KOPT-K1 (cell line): ENCODE measurements around the gene MLNR.

Experiments used
- H3K27ac ChIP-seq: fragments of 200-600 bp; sonication (generic); 2 replicates; pipeline ENCODE4 v1.5.1; 2016; ENCODE audit warnings: antibody characterized with exemption, mild to moderate bottlenecking, low read depth, low read length; ENCODE audit not compliant: poor library complexity, severe bottlenecking
- H3K36me3 ChIP-seq: fragments of 200-600 bp; sonication (generic); 2 replicates; pipeline ENCODE4 v1.5.1; 2017; ENCODE audit warnings: antibody characterized with exemption, mild to moderate bottlenecking, low read length, moderate library complexity; ENCODE audit not compliant: insufficient read depth
- H3K9me3 ChIP-seq: fragments of 200-600 bp; sonication (generic); 2 replicates; pipeline ENCODE4 v1.5.1; 2017; ENCODE audit warnings: antibody characterized with exemption, low read length, mild to moderate bottlenecking; ENCODE audit not compliant: insufficient read depth, poor library complexity, severe bottlenecking

Gene MLNR, protein sequence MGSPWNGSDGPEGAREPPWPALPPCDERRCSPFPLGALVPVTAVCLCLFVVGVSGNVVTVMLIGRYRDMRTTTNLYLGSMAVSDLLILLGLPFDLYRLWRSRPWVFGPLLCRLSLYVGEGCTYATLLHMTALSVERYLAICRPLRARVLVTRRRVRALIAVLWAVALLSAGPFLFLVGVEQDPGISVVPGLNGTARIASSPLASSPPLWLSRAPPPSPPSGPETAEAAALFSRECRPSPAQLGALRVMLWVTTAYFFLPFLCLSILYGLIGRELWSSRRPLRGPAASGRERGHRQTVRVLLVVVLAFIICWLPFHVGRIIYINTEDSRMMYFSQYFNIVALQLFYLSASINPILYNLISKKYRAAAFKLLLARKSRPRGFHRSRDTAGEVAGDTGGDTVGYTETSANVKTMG

DNA sequence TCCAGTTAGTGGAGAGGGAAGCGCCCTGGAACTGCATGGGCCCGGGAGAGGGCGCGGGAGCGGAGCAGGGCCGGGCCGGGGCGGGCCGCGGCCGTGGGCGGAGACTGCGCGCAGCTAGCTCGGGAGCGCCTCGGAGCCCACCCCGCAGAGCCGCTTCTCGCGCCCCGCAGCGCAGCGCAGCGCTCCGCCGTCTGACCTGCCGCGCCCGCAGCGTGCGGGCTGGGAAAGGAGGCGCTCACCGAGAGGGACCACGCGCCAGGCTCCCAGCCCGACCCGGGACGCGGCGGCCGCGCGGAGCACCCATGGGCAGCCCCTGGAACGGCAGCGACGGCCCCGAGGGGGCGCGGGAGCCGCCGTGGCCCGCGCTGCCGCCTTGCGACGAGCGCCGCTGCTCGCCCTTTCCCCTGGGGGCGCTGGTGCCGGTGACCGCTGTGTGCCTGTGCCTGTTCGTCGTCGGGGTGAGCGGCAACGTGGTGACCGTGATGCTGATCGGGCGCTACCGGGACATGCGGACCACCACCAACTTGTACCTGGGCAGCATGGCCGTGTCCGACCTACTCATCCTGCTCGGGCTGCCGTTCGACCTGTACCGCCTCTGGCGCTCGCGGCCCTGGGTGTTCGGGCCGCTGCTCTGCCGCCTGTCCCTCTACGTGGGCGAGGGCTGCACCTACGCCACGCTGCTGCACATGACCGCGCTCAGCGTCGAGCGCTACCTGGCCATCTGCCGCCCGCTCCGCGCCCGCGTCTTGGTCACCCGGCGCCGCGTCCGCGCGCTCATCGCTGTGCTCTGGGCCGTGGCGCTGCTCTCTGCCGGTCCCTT is at the start of gene MLNR:
Gene MLNR, plus strand, starts transcription at position 303 of the 820 bp plus-strand sequence. Its CDS starts 0 bp downstream, at position 303.
- Histone ChIP-seq H3K9me3 (no peaks in the 10 kb centered on the region), H3K36me3 (no peaks in the 10 kb centered on the region), H3K27ac (no peak within 1 kb of the TSS)

DNA sequence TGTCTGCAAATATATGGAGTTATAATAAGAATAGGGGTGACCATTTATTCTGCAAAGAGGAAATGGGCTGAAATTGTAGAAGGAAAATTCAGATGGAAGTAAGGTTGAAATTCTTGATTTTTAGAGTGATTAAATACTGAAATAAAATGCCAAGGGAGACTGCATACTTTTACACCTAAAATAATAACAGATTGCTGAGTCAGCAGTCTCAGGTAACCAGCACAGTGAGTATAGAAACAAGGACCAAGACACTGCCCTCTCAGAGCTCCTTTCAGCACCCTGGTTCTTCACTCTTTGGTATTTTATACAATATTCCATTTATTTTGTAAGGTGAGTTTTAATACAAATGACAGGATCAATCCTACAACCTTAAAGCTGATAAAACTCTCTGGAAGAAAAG is 48.8 kb upstream of the MLNR start:
- H3K27ac ChIP-seq = no peak overlapping the region
- H3K9me3 ChIP-seq = no peaks in the 10 kb centered on the region
- H3K36me3 ChIP-seq = peaks cover 82% of the 10 kb centered on the region

DNA sequence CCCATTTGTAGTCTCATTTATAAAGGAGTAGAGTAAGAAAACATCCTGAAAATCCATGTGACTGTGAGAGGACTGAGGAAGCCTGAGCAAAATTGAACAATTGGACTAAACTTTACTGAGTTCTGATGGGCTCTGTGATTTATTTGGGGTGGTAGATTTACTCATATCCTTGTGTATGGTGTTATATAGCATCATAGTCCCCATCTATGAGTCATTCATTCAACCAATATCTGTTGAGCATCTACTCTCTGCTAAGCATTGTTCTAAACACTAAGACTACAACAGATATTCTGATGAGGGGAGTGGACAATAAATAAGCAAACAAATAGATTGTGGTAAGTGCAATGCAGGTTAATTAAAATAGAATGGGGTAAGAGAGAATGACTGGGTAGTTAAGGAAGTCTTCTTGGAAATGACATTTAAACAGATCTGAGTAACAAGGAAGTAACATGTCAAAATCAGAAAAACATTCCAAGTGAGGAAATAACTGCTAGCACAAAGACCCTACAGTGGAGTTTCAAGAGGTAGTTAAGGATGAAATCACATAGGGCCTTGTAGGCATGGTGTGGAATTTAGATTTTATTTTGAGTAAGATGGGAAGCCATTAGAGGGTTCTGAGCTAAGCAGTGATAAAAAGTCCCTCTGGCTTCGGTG is 36.3 kb upstream of the MLNR start:
- no peaks in the 10 kb centered on the region for H3K9me3 ChIP-seq
- no peak overlapping the region for H3K27ac ChIP-seq
- H3K36me3 ChIP-seq = peaks cover 92% of the 10 kb centered on the region

DNA sequence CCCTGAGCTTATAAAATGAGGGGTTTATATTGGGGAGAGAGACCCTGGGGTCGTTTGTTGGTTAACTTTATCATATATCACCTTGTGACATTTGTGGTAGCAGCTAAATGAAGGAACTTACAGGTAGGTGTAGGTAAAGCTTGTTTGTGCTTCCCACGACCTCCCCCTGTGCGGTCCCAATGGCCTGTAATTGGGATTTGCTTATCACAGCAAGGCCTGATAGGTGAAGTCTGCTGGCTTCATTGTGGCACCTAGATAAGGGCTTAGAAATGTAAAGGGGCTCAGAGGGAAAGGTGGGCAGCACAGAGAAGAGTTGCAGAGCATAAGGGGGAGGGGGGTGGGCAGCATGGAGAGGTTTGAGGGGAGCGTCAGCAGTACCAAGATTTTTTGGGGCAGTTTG is 35.5 kb upstream of the MLNR start:
- Histone ChIP-seq H3K9me3 (no peaks in the 10 kb centered on the region), H3K27ac (no peak overlapping the region), H3K36me3 (peaks cover 92% of the 10 kb centered on the region)

DNA sequence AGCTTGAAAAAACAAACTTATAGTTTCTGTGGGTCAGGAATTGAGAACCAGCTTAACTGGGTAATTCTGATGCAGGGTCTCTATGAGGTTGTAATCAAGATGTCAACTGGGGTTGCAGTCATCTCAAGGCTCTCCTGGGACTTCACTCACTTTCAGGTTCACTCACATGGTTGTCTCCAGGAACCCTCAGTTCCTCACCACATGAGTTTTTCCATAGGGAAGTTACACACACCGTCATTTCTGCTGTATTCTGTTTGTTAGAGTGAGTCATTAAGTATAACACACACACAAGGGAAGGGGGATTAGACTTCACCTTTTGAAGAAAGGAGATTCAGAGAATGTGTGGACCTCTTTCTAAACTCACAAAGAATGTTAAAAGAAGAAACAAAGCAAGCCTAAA is 34.9 kb upstream of the MLNR start:
- Histone ChIP-seq H3K36me3 (peaks cover 91% of the 10 kb centered on the region), H3K27ac (no peak overlapping the region), H3K9me3 (no peaks in the 10 kb centered on the region)

DNA sequence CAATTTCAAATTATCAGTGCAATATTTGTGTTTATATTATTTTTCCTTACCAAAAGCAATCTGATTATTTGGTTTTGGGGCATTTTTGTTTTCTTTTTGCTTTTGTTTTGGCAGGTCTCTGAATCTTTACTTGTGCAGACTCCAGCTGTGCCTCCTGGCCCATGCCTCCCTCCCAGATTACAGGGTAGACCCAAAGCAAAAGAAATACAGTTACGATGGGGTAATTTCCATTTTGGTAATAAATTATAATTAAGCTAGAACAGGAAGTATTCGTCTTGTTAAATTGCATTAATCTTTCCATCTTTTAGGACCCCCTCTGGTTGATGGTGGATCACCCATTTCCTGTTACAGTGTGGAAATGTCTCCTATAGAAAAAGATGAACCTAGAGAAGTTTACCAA is 29.2 kb upstream of the MLNR start:
- Histone ChIP-seq H3K36me3 (peaks cover 90% of the 10 kb centered on the region), H3K27ac (peak overlapping the region; percentile 22), H3K9me3 (no peaks in the 10 kb centered on the region)

DNA sequence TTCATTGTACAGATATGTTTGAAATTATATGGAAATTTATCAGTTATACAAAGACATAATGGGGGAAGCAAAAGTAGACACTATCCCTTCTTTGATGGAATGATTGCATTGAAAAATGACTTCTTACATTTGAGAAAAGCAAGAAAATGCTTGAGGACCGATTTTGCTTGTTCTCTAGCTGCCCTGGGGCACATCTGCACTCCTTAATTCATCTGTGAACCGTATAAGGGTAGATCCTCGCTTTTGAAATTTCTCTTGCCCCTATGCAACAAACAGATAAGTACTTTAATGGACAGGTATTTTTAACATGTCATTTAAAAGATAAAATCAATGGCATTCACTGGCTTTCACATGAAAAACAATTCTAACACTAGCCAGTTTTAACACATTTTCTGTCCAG is 13.5 kb upstream of the MLNR start:
- H3K9me3 ChIP-seq = no peaks in the 10 kb centered on the region
- H3K27ac ChIP-seq = no peak overlapping the region
- peaks cover 86% of the 10 kb centered on the region for H3K36me3 ChIP-seq

DNA sequence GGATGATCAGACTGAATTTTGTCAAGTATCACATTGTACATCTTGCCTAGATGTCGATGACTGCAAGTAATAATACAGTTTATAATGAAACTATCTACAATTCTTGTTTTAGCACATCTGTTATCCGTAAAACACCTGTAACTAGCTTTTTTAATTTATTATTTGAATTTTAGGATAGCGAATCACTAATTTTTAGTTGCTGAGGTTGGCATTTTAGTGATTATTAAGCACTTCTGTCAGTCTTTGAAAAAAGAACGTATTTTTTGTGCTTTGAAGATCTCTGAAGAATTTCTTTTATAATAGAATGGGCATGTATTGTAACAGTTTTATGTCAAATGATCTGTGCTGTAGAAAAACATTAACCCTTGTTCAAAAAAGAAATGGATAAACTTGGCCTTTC is 11.5 kb upstream of the MLNR start:
- no peaks in the 10 kb centered on the region for H3K9me3 ChIP-seq
- H3K36me3 ChIP-seq = peaks cover 66% of the 10 kb centered on the region
- H3K27ac ChIP-seq = no peak overlapping the region

DNA sequence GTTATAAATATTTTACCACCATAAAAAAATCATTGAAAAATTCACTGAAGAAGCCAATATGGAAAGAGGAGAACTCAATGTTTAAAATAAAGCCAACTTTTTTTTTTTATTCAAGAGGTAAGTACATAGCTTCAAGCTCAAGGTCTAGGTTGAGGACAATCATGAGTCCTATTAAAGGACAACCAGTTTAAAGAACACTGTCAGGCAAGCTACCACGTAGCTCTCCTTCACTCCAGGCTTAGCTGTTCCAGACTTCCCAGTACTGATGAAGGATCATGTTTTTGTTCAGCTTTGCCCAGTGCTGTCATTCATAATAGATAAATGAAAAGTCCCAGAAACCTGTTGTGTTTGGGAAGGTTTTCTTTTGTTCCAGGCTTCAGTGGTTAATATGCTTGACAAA is 10.0 kb upstream of the MLNR start:
- Histone ChIP-seq H3K27ac (no peak overlapping the region), H3K9me3 (no peaks in the 10 kb centered on the region), H3K36me3 (peaks cover 52% of the 10 kb centered on the region)

DNA sequence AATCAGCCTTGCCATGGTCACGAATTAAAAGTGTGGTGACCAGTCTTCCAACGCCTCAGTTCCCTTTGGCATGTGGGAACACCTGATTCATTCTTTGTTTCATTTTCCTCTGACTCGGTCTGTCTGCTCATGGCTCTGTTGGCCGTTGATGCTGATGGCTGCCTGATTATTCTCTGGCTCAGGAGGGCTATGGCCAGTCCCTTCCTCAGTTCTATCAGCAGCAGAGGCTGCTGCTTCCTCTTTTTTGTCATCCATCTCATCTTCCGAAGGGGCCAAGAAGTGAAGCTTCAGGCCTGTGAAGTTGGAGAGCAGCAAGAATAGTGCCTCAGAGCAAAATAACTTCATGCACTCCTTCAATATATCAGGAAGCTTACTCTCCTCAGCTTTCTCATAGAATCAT is 9.5 kb upstream of the MLNR start:
- H3K36me3 ChIP-seq = peaks cover 46% of the 10 kb centered on the region
- H3K9me3 ChIP-seq = no peaks in the 10 kb centered on the region
- no peak overlapping the region for H3K27ac ChIP-seq

DNA sequence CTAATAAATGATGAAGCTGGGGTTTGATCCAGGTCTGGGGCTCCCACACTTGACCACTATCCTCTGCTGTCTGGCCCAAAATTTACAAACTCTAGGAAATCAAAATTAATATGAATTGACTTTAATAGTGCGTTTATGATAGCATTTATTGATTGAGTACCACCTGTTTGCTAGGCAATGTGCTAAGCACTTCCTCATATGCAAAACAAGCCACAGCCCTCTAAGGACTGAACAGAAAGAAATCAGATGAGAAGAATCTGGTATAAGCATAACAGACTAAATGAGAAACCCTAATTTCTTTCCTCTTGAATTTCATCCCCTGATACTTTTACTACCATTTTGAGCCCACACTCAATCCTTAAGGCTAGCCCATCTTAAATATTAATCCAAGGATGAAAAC is 6.6 kb upstream of the MLNR start:
- no peak overlapping the region for H3K27ac ChIP-seq
- no peaks in the 10 kb centered on the region for H3K9me3 ChIP-seq
- peaks cover 18% of the 10 kb centered on the region for H3K36me3 ChIP-seq

DNA sequence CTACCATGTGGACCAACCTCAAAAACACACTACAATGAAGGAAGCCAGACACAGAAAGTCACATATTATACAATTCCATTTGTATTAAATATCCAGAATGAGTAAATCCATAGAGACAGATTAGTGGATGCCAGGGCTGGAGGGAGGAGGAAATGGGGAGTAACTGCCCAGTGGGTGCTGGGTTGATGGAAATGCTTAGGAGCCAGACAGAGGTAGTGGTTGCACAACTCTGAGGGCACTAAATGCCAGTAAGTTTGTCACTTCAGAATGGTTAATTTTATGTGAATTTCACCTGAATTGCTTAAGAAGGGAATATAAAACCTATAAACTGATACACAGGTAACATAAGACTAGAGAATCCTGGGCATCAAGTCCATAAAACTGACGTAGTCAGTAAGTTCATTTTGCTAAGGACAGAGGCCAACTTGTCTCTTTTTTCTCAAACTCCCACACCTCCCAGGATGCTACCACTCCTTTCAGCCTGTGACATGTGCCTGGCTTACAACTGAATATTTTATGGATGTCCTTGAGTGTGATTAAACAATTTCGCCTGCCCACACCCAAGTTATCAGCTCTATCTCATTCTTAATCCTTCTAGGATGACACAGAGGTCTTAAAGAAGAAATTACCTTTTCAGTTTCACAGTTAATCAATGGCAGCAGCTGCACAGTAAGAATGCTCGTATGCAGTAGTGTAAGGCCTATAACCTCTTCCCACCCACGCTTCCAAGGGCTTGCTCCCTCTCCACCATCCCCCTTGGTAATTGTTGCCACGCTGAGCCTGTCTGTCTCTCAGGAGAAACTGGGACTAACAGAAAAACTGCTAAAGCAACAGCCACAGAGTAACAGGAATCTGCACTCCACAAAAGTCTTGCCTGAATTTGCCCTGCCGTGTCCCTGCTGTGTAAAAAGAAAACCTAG is 5.9 kb upstream of the MLNR start:
- Histone ChIP-seq H3K36me3 (peaks cover 18% of the 10 kb centered on the region), H3K9me3 (no peaks in the 10 kb centered on the region), H3K27ac (peak overlapping the region; percentile 69)

DNA sequence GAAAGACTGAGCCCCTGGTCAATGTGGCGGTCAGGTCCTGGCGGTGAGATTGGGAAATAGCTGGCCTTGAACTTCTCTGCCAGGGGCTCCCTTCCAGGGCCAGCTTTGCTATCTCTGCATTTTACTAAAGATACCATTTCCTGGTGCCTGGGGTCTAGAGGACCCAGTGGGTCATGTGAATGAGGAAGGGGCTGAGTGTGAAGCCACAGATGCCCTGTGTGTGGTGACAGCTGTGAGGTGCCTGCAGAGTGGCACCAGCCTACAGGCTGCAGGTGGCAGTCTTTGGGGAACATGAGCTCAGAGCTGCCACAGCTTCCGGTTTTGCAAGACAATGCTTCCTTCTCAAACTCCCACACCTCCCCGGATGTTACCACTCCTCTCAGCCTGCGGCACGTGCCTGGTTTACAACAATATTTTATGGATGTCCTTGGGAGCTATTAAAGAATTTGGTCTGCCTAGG is 5.2 kb upstream of the MLNR start:
- peak overlapping the region; percentile 69 for H3K27ac ChIP-seq
- H3K9me3 ChIP-seq = no peaks in the 10 kb centered on the region

DNA sequence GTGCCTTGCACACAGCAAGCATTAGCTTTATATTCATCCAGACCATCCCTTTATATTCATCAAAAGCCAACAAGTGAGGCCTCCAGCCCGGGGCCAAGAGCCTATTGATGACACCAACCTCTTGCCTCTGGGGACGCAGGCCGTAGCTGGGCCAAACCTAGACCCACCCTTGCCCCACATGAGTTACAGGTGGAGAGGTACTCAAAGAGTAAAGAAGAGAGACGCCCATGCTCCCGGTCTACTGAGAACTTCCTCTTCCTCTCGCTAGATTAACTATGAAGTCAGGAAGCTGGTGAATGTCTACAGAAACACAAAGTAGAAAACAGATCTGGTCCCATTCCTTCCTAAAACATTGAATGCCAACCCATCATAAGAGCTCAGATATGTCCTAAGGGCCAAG is 3.8 kb upstream of the MLNR start:
- no peak overlapping the region for H3K27ac ChIP-seq
- no peaks in the 10 kb centered on the region for H3K36me3 ChIP-seq
- H3K9me3 ChIP-seq = no peaks in the 10 kb centered on the region

More for the DNA sequence above, 5.2 kb upstream of the MLNR start:
- peaks cover 11% of the 10 kb centered on the region for H3K36me3 ChIP-seq
